GM12878 (cell line): ENCODE results near the gene ADGRE1.

Experiments used
- BHLHE40 ChIP-seq, 2 experiments: fragments of 450-650 bp in 1 of 2; IDR thresholded peaks; 2 replicates each; pipeline ENCODE4 v1.6.1; 2011 to 2017; ENCODE audit warnings: low read depth in 2 of 2, borderline replicate concordance in 1 of 2, improper control_type of control experiment in 1 of 2, low read length in 1 of 2, mild to moderate bottlenecking in 1 of 2
- CREB1 ChIP-seq: IDR thresholded peaks from 2 replicates; pipeline ENCODE4 v1.6.1; 2012; ENCODE audit warnings: low read depth, mild to moderate bottlenecking, inconsistent platforms
- CREM ChIP-seq: IDR thresholded peaks from 2 replicates; pipeline ENCODE4 v1.6.1; 2014; ENCODE audit warnings: antibody characterized with exemption, low read depth
- CTCF ChIP-seq, 3 experiments: IDR thresholded peaks in 2 of 3; conservative IDR thresholded peaks in 1 of 3; 2 replicates each; pipeline ENCODE4 v1.5.1; 2011; ENCODE audit warnings: low read depth in 3 of 3, low read length in 3 of 3, mild to moderate bottlenecking in 3 of 3, control low read depth in 2 of 3, moderate library complexity in 2 of 3, inconsistent platforms in 1 of 3, mixed read lengths in 1 of 3; ENCODE audit not compliant: control insufficient read depth in 2 of 3, insufficient read depth in 1 of 3; ENCODE audit errors: extremely low read depth in 1 of 3
- EZH2 ChIP-seq: IDR thresholded peaks from 2 replicates; pipeline ENCODE4 v1.6.1; 2012; ENCODE audit warnings: low read depth, mild to moderate bottlenecking, control low read depth, inconsistent platforms, low read length, borderline replicate concordance; ENCODE audit not compliant: control insufficient read depth
- IKZF1 ChIP-seq: fragments of 450-650 bp; conservative IDR thresholded peaks from 2 replicates; pipeline ENCODE4 v1.6.1; 2017; ENCODE audit warnings: antibody characterized with exemption, mild to moderate bottlenecking
- NFXL1 ChIP-seq: fragments of 450-650 bp; IDR thresholded peaks from 2 replicates; pipeline ENCODE4 v1.6.1; 2017; ENCODE audit warnings: antibody characterized with exemption, mild to moderate bottlenecking, borderline replicate concordance

- TF ChIP-seq CREM = no peak
- no peak for TF ChIP-seq EZH2
- no peak for TF ChIP-seq CTCF (IDR thresholded peaks at IDR 0.05 in 2 of 3, conservative IDR thresholded peaks at IDR 0.05 in 1 of 3; ENCODE audit: control insufficient read depth in 2 of 3, extremely low read depth in 1 of 3, insufficient read depth in 1 of 3, low read depth in 3 of 3, low read length in 3 of 3)
- TF ChIP-seq IKZF1 = no peak
- TF ChIP-seq BHLHE40 (IDR thresholded peaks at IDR 0.05; ENCODE audit: borderline replicate concordance in 1 of 2, low read depth in 2 of 2, low read length in 1 of 2) = no peak
- no peak for TF ChIP-seq NFXL1
- TF ChIP-seq CREB1 = no peak
These were observed 36.0 kb upstream of the ADGRE1 start for GRCh38 chr19:6851359-6851758.
